ENCODE results near the gene ZNF30. TPM values are rescaled to one million over a fixed set of nuclear protein-coding genes. Genes with fewer than 3 reads are reported as not detected.

ZNF30 gene
- total and polyA plus RNA-seq, 3 experiments from 2014 or later, result 6.4 to 7.4 (median 6.9) TPM

- Mint-ChIP-seq H3K9me3 (no peaks in the 10 kb centered on the region), H3K4me3 (no peak overlapping the region), H3K36me3 (no peaks in the 10 kb centered on the region), H3K27ac (no peak overlapping the region), H3K4me1 (peaks cover 9 to 11% (median 11%) of the 10 kb centered on the region in 3 donors), H3K27me3 (peaks cover 0 to 4% of the 10 kb centered on the region in 2 donors)
- Histone ChIP-seq H3K27ac (ENCODE audit: low read depth, low read length) (no peak overlapping the region), H3K36me3 (ENCODE audit: insufficient read depth, low read length) (no peaks in the 10 kb centered on the region), H3K9me3 (ENCODE audit: low read length) (no peaks in the 10 kb centered on the region), H3K4me1 (ENCODE audit: insufficient read depth, low read length) (peaks cover 12% of the 10 kb centered on the region), H3K4me3 (ENCODE audit: low read length) (no peak overlapping the region), H3K27me3 (ENCODE audit: insufficient read depth, low read length, poor library complexity, severe bottlenecking) (no peaks in the 10 kb centered on the region)
- no peak for DNase-seq
- ChIA-PET CTCF (no interaction called here), POLR2A (interaction anchor here (1.0 kb wide), 1 partner anchor 19 kb away, joined by 6 read pairs; no protein-coding TSS in a partner anchor)
These were observed 55.6 kb downstream of the ZNF30 start for GRCh38 chr19:34982275-34982674.

GRCh38 chr19:34983786-34984185 lies 57.1 kb downstream of the ZNF30 start:
- Histone ChIP-seq H3K27ac (ENCODE audit: low read depth, low read length) (no peak overlapping the region), H3K36me3 (ENCODE audit: insufficient read depth, low read length) (no peaks in the 10 kb centered on the region), H3K4me1 (ENCODE audit: insufficient read depth, low read length) (peaks cover 12% of the 10 kb centered on the region), H3K27me3 (ENCODE audit: insufficient read depth, low read length, poor library complexity, severe bottlenecking) (no peaks in the 10 kb centered on the region), H3K9me3 (ENCODE audit: low read length) (no peaks in the 10 kb centered on the region), H3K4me3 (ENCODE audit: low read length) (no peak overlapping the region)
- DNase-seq, result no peak
- Mint-ChIP-seq H3K27me3 (peaks cover 0 to 2% of the 10 kb centered on the region in 2 donors), H3K9me3 (no peaks in the 10 kb centered on the region), H3K27ac (peak overlapping the region in 1 of 8 donors; percentile 58), H3K36me3 (no peaks in the 10 kb centered on the region), H3K4me3 (no peak overlapping the region), H3K4me1 (peaks cover 11 to 23% (median 11%) of the 10 kb centered on the region in 3 donors)
- ChIA-PET POLR2A (interaction anchor here (0.9 kb wide), 1 partner anchor 12 kb away, joined by 8 read pairs; no protein-coding TSS in a partner anchor), CTCF (no interaction called here)

- Mint-ChIP-seq H3K27ac (no peak overlapping the region), H3K9me3 (no peaks in the 10 kb centered on the region), H3K27me3 (no peaks in the 10 kb centered on the region), H3K4me3 (no peak overlapping the region), H3K4me1 (peaks cover 11 to 25% (median 11%) of the 10 kb centered on the region in 3 donors), H3K36me3 (no peaks in the 10 kb centered on the region)
- ChIA-PET POLR2A (interaction anchor here (0.6 to 0.9 kb wide), 2 partner anchors 12 to 30 kb away, joined by 3 to 8 read pairs; no protein-coding TSS in a partner anchor), CTCF (no interaction called here)
- no peak for DNase-seq
- Histone ChIP-seq H3K4me1 (ENCODE audit: insufficient read depth, low read length) (peaks cover 12% of the 10 kb centered on the region), H3K27ac (ENCODE audit: low read depth, low read length) (no peak overlapping the region), H3K4me3 (ENCODE audit: low read length) (no peak overlapping the region), H3K9me3 (ENCODE audit: low read length) (no peaks in the 10 kb centered on the region), H3K27me3 (ENCODE audit: insufficient read depth, low read length, poor library complexity, severe bottlenecking) (no peaks in the 10 kb centered on the region), H3K36me3 (ENCODE audit: insufficient read depth, low read length) (no peaks in the 10 kb centered on the region)
These were observed 57.6 kb downstream of the ZNF30 start for GRCh38 chr19:34984287-34984686.

- H3K36me3 Mint-ChIP-seq, result no peaks in the 10 kb centered on the region
- H3K9me3 Mint-ChIP-seq, result no peaks in the 10 kb centered on the region
- ChIA-PET POLR2A (interaction anchor here (0.6 to 1.0 kb wide), 4 partner anchors 10 to 237 kb away, joined by 4 to 6 read pairs (median 6); no protein-coding TSS in a partner anchor), CTCF (interaction anchor here (0.7 to 1.5 kb wide), 7 partner anchors 12 to 472 kb away, joined by 3 to 8 read pairs (median 4); no protein-coding TSS in a partner anchor)
- no peaks in the 10 kb centered on the region for H3K27me3 Mint-ChIP-seq
- Histone ChIP-seq H3K27ac (ENCODE audit: low read depth, low read length) (no peak overlapping the region), H3K4me1 (ENCODE audit: insufficient read depth, low read length) (peaks cover 12% of the 10 kb centered on the region), H3K4me3 (ENCODE audit: low read length) (peak overlapping the region; percentile 19), H3K27me3 (ENCODE audit: insufficient read depth, low read length, poor library complexity, severe bottlenecking) (no peaks in the 10 kb centered on the region), H3K36me3 (ENCODE audit: insufficient read depth, low read length) (no peaks in the 10 kb centered on the region), H3K9me3 (ENCODE audit: low read length) (no peaks in the 10 kb centered on the region)
- peaks cover 11 to 32% (median 15%) of the 10 kb centered on the region in 3 donors for H3K4me1 Mint-ChIP-seq
- peak overlapping the region; percentile 3 to 78 (median 63) for H3K27ac Mint-ChIP-seq
- peak overlapping the region in 6 of 7 donors; percentile 7 to 57 (median 48) for H3K4me3 Mint-ChIP-seq
- DNase-seq, result peak in 2 of 5 donors; percentile 39 to 55
These were observed 58.7 kb downstream of the ZNF30 start for GRCh38 chr19:34985249-34986022.

GRCh38 chr19:34988119-34988518 lies 61.4 kb downstream of the ZNF30 start:
- no peak for DNase-seq
- Mint-ChIP-seq H3K27me3 (no peaks in the 10 kb centered on the region), H3K4me1 (peaks cover 14 to 55% (median 19%) of the 10 kb centered on the region in 3 donors), H3K36me3 (no peaks in the 10 kb centered on the region), H3K27ac (no peak overlapping the region), H3K4me3 (no peak overlapping the region), H3K9me3 (no peaks in the 10 kb centered on the region)
- Histone ChIP-seq H3K36me3 (ENCODE audit: insufficient read depth, low read length) (no peaks in the 10 kb centered on the region), H3K27me3 (ENCODE audit: insufficient read depth, low read length, poor library complexity, severe bottlenecking) (no peaks in the 10 kb centered on the region), H3K4me1 (ENCODE audit: insufficient read depth, low read length) (peaks cover 18% of the 10 kb centered on the region), H3K9me3 (ENCODE audit: low read length) (no peaks in the 10 kb centered on the region), H3K27ac (ENCODE audit: low read depth, low read length) (no peak overlapping the region), H3K4me3 (ENCODE audit: low read length) (no peak overlapping the region)
- ChIA-PET CTCF (interaction anchor here (1.1 to 1.6 kb wide), 2 partner anchors 9 to 13 kb away, joined by 3 to 6 read pairs; no protein-coding TSS in a partner anchor), POLR2A (no interaction called here)

GRCh38 chr19:34989298-34989697 lies 62.6 kb downstream of the ZNF30 start:
- ChIA-PET POLR2A (interaction anchor here (0.6 kb wide), 1 partner anchor 210 kb away, joined by 6 read pairs; no protein-coding TSS in a partner anchor), CTCF (interaction anchor here (0.8 to 1.6 kb wide), 4 partner anchors 10 to 24 kb away, joined by 3 to 6 read pairs (median 3); no protein-coding TSS in a partner anchor)
- Histone ChIP-seq H3K4me1 (ENCODE audit: insufficient read depth, low read length) (peaks cover 19% of the 10 kb centered on the region), H3K36me3 (ENCODE audit: insufficient read depth, low read length) (no peaks in the 10 kb centered on the region), H3K27ac (ENCODE audit: low read depth, low read length) (no peak overlapping the region), H3K27me3 (ENCODE audit: insufficient read depth, low read length, poor library complexity, severe bottlenecking) (no peaks in the 10 kb centered on the region), H3K4me3 (ENCODE audit: low read length) (no peak overlapping the region), H3K9me3 (ENCODE audit: low read length) (no peaks in the 10 kb centered on the region)
- DNase-seq, result no peak
- peaks cover 14 to 62% (median 19%) of the 10 kb centered on the region in 3 donors for H3K4me1 Mint-ChIP-seq
- H3K27me3 Mint-ChIP-seq, result peaks cover 0 to 1% of the 10 kb centered on the region in 2 donors
- H3K9me3 Mint-ChIP-seq, result no peaks in the 10 kb centered on the region
- H3K4me3 Mint-ChIP-seq, result no peak overlapping the region
- H3K27ac Mint-ChIP-seq, result no peak overlapping the region
- no peaks in the 10 kb centered on the region for H3K36me3 Mint-ChIP-seq

GRCh38 chr19:34990578-34991192 lies 64.0 kb downstream of the ZNF30 start:
- H3K4me3 Mint-ChIP-seq, result no peak overlapping the region
- no peak overlapping the region for H3K4me3 ChIP-seq (ENCODE audit: low read length)
- peaks cover 23% of the 10 kb centered on the region for H3K4me1 ChIP-seq (ENCODE audit: insufficient read depth, low read length)
- no peaks in the 10 kb centered on the region for H3K36me3 Mint-ChIP-seq
- no peaks in the 10 kb centered on the region for H3K9me3 Mint-ChIP-seq
- no peak for DNase-seq
- peaks cover 7 to 62% (median 12%) of the 10 kb centered on the region in 3 donors for H3K4me1 Mint-ChIP-seq
- H3K27ac Mint-ChIP-seq, result peak overlapping the region in 3 of 8 donors; percentile 31 to 51 (median 42)
- no peak overlapping the region for H3K27ac ChIP-seq (ENCODE audit: low read depth, low read length)
- peaks cover 0 to 1% of the 10 kb centered on the region in 2 donors for H3K27me3 Mint-ChIP-seq
- no peaks in the 10 kb centered on the region for H3K36me3 ChIP-seq (ENCODE audit: insufficient read depth, low read length)
- no peaks in the 10 kb centered on the region for H3K9me3 ChIP-seq (ENCODE audit: low read length)
- H3K27me3 ChIP-seq (ENCODE audit: insufficient read depth, low read length, poor library complexity, severe bottlenecking), result no peaks in the 10 kb centered on the region
- ChIA-PET CTCF (no interaction called here), POLR2A (interaction anchor here (0.7 kb wide), 1 partner anchor 9 kb away, joined by 3 read pairs; the partner anchor contains the start of gene GRAMD1A)
